ENCODE results near the gene GIMAP1. TPM values are rescaled to one million over a fixed set of nuclear protein-coding genes. Genes with fewer than 3 reads are reported as not detected.

Gene GIMAP1
- total RNA-seq, 3 donors from 2014 or later, result 0.84 to 3.6 (median 2.9) TPM

DNA sequence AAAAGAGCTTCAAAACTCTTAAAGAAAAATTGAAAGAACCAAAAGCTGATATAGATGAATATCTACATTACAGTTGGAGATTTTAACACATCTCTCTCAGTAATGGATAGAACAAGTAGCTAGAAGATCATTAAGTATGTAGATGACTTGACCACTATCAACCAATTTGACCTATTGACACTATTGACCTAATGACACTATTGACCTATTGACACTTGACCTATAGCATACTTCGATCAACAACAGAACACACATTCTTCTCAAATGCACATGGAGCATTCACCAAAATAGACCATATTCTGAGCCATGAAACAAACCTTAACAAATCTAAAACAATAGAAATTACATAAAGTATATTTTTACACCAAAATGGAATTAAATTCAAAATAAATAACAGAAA, 43.1 kb downstream of the GIMAP1 start:
- no peaks in the 10 kb centered on the region for H3K9me3 ChIP-seq
- ATAC-seq (no peak), DNase-seq (no peak)
- TF ChIP-seq, protein P1, sequence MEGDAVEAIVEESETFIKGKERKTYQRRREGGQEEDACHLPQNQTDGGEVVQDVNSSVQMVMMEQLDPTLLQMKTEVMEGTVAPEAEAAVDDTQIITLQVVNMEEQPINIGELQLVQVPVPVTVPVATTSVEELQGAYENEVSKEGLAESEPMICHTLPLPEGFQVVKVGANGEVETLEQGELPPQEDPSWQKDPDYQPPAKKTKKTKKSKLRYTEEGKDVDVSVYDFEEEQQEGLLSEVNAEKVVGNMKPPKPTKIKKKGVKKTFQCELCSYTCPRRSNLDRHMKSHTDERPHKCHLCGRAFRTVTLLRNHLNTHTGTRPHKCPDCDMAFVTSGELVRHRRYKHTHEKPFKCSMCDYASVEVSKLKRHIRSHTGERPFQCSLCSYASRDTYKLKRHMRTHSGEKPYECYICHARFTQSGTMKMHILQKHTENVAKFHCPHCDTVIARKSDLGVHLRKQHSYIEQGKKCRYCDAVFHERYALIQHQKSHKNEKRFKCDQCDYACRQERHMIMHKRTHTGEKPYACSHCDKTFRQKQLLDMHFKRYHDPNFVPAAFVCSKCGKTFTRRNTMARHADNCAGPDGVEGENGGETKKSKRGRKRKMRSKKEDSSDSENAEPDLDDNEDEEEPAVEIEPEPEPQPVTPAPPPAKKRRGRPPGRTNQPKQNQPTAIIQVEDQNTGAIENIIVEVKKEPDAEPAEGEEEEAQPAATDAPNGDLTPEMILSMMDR (IDR thresholded peaks at IDR 0.05), result no peak
- no peaks in the 10 kb centered on the region for H3K4me1 ChIP-seq (ENCODE audit: low read depth)
- intact Hi-C loops (cut with DNase I, micrococcal nuclease), result no loop called here
- H3K4me3 ChIP-seq, result no peak overlapping the region
- H3K36me3 ChIP-seq (ENCODE audit: low read depth), result no peaks in the 10 kb centered on the region

DNA sequence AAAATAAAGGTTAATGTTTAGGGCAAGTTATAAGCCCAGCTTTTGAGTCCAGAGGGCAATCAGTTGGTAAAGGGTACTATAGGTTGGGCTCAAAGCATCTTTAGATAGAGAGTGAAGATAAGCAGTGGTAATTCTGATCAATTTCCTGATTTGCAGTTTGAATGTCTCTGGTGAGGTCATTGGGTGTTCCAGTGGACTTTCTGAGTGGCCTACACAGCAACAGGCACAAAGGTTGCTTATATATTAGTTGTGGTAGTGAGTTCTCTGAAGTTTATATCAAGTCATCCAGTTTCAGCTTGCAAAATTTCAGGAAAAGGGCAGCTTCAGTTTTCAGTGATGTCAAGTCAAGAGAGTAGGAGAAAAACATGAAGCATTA, 49.9 kb downstream of the GIMAP1 start:
- no peaks in the 10 kb centered on the region for H3K9me3 ChIP-seq
- intact Hi-C loops (cut with DNase I, micrococcal nuclease), result no loop called here
- DNase-seq (no peak), ATAC-seq (peak; percentile 97)
- TF ChIP-seq, protein P1 (IDR thresholded peaks at IDR 0.05), result no peak
- H3K36me3 ChIP-seq (ENCODE audit: low read depth), result no peaks in the 10 kb centered on the region
- H3K4me1 ChIP-seq (ENCODE audit: low read depth), result no peaks in the 10 kb centered on the region
- no peak overlapping the region for H3K4me3 ChIP-seq

DNA sequence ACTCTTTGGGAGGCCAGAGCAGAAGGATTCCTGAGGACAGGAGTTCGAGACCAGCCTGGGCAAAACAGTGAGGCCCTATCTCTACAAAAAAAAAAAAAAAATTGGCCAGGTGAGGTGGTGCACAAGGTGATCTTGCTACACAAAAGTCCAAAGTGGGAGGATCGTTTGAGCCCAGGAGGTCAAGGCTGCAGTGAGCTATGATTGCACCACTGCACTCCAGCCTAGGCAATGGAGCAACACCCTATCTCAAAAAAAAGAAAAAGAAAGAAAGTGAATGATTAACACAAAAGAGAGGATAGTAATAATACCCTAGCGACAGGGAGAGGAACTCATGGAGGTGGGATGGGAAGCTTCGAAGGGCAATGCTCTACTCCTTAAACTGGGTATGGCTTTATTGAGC, 53.4 kb downstream of the GIMAP1 start:
- TF ChIP-seq, protein P1 (IDR thresholded peaks at IDR 0.05), result no peak
- ATAC-seq (no peak), DNase-seq (no peak)
- intact Hi-C loops (cut with DNase I, micrococcal nuclease), result loop anchor here in 1 of 2 donors (10.0 kb wide), 2 partner anchors 125 to 215 kb away; no protein-coding TSS in a partner anchor
- Histone ChIP-seq H3K9me3 (no peaks in the 10 kb centered on the region), H3K4me3 (no peak overlapping the region), H3K36me3 (ENCODE audit: low read depth) (no peaks in the 10 kb centered on the region), H3K4me1 (ENCODE audit: low read depth) (no peaks in the 10 kb centered on the region)

Other genes starting within 250 kb of the GIMAP1 start
- 10 to 100 TPM in 1 of 3 donors, 1 to 10 TPM in 2; 6.7 to 11.5 (median 9.8) TPM for gene GIMAP7, start 201.7 kb upstream of the GIMAP1 start, total RNA-seq
- 10 to 100 TPM; 10.5 to 22.6 (median 18.1) TPM for gene GIMAP4, start 149.2 kb upstream of the GIMAP1 start, total RNA-seq
- gene GIMAP6, start 84.2 kb upstream of the GIMAP1 start, total RNA-seq, result 10 to 100 TPM in 2 of 3 donors, 1 to 10 TPM in 1; 7.5 to 14.9 (median 13.2) TPM
- gene GIMAP2, start 30.9 kb upstream of the GIMAP1 start, total RNA-seq, result 1 to 10 TPM; 8.1 to 8.6 (median 8.3) TPM
- 10 to 100 TPM in 1 of 3 donors, 1 to 10 TPM in 2; 3.1 to 10.3 (median 9.3) TPM for gene GIMAP5, start 20.8 kb downstream of the GIMAP1 start, total RNA-seq
- gene TMEM176B, start 83.8 kb downstream of the GIMAP1 start, total RNA-seq, result 100 to 1,000 TPM; 210 to 401 (median 338) TPM
- 100 to 1,000 TPM; 178 to 282 (median 245) TPM for gene TMEM176A, start 84.2 kb downstream of the GIMAP1 start, total RNA-seq
- gene AOC1, start 135.9 kb downstream of the GIMAP1 start, total RNA-seq, result 100 to 1,000 TPM; 249 to 756 (median 606) TPM

Measured in mucosa of descending colon (tissue), 3 donors.